Stimulated activated CD4-positive, alpha-beta T cell treated with anti-CD3 and anti-CD28 coated beads, Interleukin-1b, Interleukin-23, amount 100 ng/mL, for 24 hours (primary cell): ENCODE measurements around the gene PLB1.

Source experiments
- DNase-seq, 4 experiments: peaks; one replicate each; pipeline ENCODE4 v3.0.0-alpha.2; 2020; ENCODE audit warnings: low read depth in 4 of 4, low spot score in 1 of 4

Gene PLB1

GRCh38 chr2:28496781-28497180 lies 921 bp downstream of the PLB1 start:
- no peak for DNase-seq

GRCh38 chr2:28497206-28497605 lies 1.3 kb downstream of the PLB1 start:
- no peak for DNase-seq

GRCh38 chr2:28499282-28499681 lies 3.4 kb downstream of the PLB1 start:
- no peak for DNase-seq

GRCh38 chr2:28505361-28505760 lies 9.5 kb downstream of the PLB1 start:
- DNase-seq, result no peak

- no peak for DNase-seq
Observed at GRCh38 chr2:28506112-28506910, 10.5 kb downstream of the PLB1 start.

- DNase-seq, result peak in 1 of 4 experiments; percentile 11
Observed at GRCh38 chr2:28507796-28508764, 12.2 kb downstream of the PLB1 start.

GRCh38 chr2:28509361-28509760 lies 13.5 kb downstream of the PLB1 start:
- no peak for DNase-seq

- DNase-seq, result no peak
Observed at GRCh38 chr2:28510184-28510583, 14.3 kb downstream of the PLB1 start.

GRCh38 chr2:28511871-28512606 lies 16.2 kb downstream of the PLB1 start:
- no peak for DNase-seq

GRCh38 chr2:28512607-28512965 lies 16.7 kb downstream of the PLB1 start:
- DNase-seq, result no peak

- no peak for DNase-seq
Observed at GRCh38 chr2:28513097-28513496, 17.2 kb downstream of the PLB1 start.

- DNase-seq, result no peak
Observed at GRCh38 chr2:28515176-28515751, 19.4 kb downstream of the PLB1 start.

GRCh38 chr2:28516430-28516829 lies 20.6 kb downstream of the PLB1 start:
- DNase-seq, result no peak

- DNase-seq, result no peak
Observed at GRCh38 chr2:28516950-28517349, 21.1 kb downstream of the PLB1 start.

- DNase-seq, result no peak
Observed at GRCh38 chr2:28521663-28522062, 25.8 kb downstream of the PLB1 start.

- DNase-seq, result no peak
Observed at GRCh38 chr2:28522481-28522880, 26.6 kb downstream of the PLB1 start.

- DNase-seq, result no peak
Observed at GRCh38 chr2:28523902-28524301, 28.0 kb downstream of the PLB1 start.

GRCh38 chr2:28525481-28525880 lies 29.6 kb downstream of the PLB1 start:
- DNase-seq, result no peak

- DNase-seq, result no peak
Observed at GRCh38 chr2:28526527-28527132, 30.8 kb downstream of the PLB1 start.

- no peak for DNase-seq
Observed at GRCh38 chr2:28527196-28527595, 31.3 kb downstream of the PLB1 start.

- no peak for DNase-seq
Observed at GRCh38 chr2:28528206-28528605, 32.3 kb downstream of the PLB1 start.
